Measurements from ENCODE around the gene PTPRO.

DNA sequence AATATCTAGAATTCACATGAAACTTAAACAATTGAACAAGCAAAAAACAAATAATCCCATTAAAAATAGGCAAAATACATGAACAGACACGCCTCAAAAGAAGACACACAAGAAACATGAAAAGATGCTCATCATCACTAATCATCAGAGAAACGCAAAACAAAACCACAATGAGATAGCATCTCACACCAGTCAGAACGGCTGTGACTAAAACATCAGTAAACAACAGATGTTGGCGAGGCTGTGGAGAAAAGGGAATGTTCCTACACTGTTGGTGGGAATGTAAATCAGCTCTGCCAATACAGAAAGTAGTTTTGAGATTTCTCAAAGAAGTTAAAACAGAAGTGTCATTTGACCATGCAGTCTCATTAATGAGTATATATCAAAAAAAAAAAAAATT, 121.3 kb downstream of the PTPRO start:
- TF ChIP-seq EZH2 (IDR thresholded peaks at IDR 0.05; ENCODE audit: low read length, unreplicated experiment) (no peak), CTCF (conservative IDR thresholded peaks at IDR 0.05; ENCODE audit: low read depth, low read length) (no peak)
